HG02763 (cell line): ENCODE data around the gene RNF166.
A peak's percentile ranks its signal among the peaks of the same experiment; 100 is the strongest.

Experiments used
- ATAC-seq: cut with Tn5 transposase; IDR thresholded peaks from one replicate; pipeline ENCODE4 v1.9.1; 2021; ENCODE audit warnings: mild to moderate bottlenecking, moderate library complexity; ENCODE audit not compliant: unreplicated experiment

RNF166 gene

GRCh38 chr16:88711750-88712340 is 5.6 kb upstream of the RNF166 start:
- no peak for ATAC-seq

DNA sequence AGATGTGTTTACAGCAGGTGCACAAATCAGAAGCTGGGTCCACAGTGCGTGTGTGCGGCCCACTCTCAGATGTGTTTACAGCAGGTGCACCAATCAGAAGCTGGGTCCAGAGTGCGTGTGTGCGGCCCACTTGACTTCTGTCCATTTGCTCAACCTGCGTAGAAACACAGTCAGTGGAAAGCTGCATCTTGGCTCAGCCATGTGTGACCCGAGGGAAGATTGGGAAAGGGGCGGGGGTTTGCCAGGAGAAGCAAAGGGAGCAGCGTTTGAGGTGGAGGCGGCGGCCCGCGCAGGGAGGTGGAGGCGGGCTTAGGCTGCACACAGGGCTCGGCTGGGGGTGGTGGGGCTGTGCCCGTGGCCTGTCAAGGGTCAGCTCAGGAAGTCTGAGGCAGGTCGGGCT is 4.3 kb upstream of the RNF166 start:
- no peak for ATAC-seq

DNA sequence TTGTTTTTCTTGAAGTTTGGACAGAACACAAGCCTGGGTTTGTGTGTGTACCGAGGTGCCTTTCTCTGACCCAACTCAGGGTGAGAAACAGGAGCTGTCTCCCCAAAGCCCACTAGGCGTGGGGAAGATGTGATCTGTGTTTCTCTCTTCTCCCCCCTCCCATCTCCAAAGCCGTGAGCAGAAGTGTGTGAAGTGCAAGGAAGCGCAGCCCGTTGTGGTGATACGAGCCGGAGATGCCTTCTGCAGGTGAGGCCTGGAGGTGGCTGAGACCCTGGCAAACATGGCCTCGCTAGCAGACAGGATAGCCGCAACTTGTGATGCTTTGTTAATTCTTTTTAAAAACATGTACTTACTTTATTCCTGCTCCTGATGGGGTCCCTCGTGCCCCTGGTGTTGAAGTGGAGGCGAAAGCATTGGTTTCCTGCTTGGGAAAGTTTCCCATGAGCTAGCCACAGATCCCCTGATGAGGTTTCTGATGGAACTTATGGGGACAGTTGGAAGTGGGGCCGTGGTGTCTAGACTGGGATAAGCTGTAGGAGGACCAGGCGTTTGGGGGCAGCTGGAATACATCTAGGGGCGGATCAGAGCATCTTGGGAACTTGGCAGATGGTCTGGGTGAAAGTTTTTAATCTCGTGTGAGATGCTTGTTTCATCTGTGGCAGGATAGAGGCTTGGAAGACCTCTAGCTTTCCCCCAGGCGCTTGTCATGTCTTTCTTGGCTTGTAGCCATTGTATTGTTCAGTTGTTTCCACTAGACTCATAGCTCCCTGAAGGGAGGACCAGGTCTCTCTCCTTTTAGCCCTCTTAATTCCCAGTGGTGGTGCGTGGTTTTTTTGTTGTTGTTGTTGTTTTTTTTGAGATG is 988 bp upstream of the RNF166 start:
- no peak for ATAC-seq

- peak; percentile 7 for ATAC-seq
Observed at GRCh38 chr16:88705801-88706228, 393 bp downstream of the RNF166 start.

DNA sequence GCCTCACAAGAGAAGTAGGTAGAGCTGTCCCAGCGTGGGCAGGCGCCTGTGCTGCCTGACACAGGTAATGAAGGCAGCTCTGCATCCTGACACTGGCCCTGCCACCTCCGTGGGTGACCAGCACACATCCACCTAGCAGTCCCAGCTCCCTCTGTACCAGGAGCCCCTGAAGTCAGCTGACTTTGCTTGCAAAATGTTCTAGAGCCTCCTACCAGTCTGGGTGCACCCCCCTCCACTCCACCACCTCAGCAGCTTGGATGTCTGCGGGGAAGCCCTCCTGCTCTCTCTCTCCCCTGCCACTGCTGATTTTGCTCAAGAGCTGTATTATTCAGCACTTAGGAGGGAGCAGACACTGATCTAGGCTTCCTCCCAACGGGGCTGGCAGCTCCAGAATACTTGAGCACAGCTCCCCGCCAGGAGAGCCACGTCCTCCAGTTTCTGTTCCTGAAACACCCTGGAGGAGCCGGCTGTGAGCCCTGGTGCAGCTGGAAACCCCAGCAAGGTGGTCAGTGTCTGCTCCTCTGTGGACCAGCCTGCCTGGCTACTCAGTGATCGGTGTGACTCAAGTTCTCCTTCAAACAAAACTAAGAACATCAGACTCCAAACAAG is 1.0 kb downstream of the RNF166 start:
- ATAC-seq = no peak

DNA sequence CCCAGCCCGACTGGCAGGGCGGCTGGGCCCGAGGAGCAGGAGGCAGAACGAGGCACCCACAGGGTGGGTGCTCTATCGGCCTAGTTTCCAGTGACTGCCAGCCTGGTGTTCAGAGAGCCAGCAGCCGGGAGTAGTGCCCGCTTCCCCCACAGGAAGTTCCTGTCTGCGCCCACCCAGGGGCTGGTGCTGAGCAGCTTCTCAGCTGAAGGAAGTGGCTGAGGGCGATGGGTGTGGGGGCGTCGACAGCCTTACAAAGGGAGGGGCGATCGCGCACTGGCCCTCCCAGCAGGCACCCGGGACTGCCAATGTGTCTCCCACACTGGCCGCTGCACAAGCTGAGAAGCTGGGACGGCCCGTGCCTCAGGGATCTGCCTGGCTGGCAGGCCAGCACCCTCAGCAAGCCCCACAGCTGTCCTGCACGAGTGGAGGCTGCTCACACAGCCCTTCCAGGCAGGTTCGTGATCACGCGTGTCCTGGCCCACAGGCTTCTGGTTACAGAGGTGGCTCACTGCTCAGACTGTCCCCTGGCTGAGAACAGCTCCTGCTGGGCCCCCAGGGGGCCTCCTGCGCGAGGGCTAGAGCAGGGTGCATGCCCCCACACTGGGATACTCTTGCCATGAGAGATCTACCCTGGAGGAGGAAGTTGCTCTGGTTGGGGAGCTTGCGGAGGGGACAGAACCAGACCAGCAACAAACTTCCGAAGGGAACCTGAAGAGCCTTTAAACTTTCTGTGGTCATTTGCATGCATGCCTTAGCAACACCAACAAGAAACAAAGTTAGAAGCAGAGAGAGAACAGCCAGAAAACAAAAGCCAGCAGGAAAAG is 2.5 kb downstream of the RNF166 start:
- no peak for ATAC-seq

DNA sequence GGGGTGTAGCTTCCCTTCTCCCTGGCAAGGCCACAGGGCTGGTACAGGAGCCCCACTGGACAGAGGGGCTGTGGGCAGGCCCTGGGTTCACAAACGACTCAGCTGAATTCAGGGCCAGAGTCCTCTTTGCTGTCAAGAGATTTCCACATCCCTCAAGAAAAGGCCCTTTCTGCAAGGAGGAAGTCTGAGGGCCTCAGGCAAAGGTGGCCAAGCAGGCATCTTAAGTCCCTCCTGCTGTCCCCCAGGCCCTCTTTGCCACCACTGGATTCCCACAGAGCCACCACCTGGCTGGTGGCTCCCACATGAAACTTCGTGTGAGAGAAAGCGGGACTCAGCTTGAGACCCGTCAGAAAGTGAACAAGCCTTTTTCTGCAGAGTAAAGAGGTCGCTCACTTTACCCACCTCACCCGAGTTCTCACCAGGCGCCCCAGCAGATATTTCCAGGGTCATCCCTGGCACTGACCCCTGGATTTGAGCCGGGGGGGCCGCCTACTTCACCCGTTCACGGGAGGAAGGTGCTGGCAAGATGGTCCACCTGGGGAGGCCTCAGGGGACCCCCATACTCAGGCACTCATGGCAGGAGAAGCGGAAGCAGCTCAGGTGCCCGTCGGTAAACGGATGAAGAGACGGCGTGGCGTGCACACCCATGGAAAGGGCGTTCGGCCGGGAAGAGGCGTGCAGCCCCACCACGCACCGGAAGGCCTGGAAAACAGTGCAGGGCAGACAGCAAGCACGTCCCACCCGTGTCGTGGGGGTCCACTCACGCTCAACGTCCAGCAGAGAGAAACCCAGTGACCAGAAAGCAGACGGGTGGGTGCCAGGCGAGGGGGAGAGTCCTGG is 3.6 kb downstream of the RNF166 start:
- no peak for ATAC-seq

GRCh38 chr16:88701581-88702370 is 4.4 kb downstream of the RNF166 start:
- ATAC-seq = no peak

DNA sequence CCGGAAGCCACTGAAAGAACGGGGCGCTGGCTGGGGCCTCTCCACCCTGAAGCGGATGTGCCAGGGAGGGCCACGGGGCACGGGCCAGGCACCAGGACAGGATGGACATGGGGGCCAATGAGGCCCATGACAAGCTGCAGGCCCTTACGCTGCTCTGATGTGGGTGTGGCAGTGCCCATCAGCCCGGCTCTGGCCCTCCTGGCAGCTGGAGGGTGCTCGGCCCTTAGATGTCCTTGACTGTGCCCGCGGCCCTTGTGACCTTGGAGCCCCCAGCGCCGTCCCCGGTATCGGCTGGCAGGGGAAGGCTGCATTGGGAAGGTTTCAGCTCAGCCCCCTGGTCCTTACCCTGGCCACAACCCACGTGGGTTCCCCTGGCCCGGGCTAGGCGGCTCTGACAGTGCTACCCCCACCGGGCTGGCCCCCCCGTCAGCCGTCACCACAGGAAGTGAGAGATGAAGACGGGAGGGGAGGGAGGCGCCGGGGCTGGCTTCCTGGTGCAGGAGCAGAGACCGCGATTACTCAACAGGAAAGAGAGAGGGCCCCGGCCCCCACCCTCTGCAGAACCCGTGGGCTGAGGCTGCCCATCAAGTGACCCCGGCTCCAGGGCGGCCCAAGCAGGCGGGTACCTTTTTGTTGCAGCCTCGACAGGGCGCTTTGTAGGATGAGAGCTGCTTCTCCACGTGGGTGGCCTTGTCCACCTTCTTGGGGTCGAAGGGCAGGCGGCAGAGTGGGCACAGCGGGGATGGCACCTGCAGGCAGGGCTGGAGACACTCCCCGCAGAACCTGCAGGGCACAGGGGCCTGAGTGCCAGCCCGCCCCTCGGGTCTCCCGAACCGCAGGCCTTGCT is 5.3 kb downstream of the RNF166 start:
- peak; percentile 67 for ATAC-seq

- ATAC-seq = no peak
Observed at GRCh38 chr16:88700322-88700635, 5.9 kb downstream of the RNF166 start.

DNA sequence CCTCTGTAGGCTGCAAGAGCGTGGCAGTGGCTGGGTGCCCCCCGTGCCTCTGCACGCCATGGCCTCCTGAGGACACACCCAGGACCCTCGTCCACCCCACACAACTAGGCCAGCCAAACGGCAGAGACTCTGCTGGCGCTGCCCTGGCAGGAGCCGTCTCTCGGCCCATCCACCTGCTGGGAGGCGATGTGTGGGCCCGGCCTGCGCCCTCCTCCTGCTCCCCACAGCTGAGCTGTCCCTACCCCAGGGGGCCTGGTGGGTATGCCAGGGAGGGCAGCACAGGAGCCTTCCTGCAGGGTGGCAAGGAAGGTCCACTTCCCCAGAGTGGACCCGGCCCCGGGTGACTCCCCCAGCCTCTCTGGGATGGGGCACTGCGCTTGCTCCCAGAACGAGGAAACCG is 7.0 kb downstream of the RNF166 start:
- ATAC-seq = no peak

DNA sequence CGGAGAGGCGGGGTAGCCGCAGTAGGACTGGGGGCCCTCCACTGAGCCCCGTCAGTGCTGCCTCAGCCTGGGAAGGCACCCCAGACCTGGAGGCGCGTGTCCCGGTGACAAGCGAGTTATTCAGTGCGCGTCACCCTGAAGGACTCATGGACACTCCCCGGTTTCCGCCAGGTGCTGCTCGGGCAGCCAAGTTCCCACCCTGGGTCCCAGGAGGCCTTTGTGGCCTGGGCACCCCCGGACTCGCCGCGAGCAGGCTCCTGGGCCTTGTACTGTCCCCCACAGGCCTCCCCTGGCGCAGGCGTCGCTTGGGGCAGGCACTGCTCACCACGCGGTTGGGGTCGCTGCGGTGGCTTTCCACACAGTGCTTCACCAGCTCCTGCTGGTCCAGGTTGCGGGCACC is 7.6 kb downstream of the RNF166 start:
- ATAC-seq = no peak

DNA sequence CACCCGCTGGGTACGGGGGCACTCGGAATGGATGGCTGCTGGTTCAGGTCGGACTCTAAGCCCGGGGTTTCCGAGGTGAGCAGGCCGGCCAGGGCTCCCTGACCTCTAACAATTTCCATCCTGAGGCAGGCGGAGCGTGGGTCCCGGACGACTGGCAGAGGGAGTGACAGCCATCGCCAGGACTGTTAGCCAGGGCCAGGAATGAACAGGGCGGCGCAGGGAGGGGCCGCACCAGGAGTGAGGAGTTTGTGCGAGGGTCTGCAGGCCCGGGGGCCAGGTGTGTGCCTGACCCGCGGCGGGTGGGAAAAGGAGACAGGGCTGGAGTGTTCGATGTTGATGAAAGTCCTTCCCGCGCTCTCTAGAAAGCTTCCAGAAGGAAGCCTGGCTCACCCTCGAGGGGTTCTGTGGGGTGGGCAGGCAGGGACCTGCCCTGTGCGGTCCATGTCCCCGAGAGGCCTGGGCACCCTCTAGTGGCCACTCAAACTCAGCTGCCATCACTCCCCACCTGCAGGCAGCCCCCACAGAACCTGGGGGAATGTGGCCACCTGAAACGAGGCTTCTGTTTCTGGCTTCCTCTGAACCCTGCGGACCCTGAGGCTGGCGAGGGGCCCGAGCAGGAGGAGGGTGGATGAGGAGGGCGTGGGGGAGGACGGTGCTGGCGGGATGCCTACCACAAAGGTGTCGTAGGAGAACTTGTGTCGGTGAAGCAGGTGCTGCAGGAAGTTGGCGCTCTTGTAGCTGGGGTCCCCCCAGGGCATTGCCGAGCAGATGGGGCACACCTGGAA is 8.2 kb downstream of the RNF166 start:
- ATAC-seq = no peak

DNA sequence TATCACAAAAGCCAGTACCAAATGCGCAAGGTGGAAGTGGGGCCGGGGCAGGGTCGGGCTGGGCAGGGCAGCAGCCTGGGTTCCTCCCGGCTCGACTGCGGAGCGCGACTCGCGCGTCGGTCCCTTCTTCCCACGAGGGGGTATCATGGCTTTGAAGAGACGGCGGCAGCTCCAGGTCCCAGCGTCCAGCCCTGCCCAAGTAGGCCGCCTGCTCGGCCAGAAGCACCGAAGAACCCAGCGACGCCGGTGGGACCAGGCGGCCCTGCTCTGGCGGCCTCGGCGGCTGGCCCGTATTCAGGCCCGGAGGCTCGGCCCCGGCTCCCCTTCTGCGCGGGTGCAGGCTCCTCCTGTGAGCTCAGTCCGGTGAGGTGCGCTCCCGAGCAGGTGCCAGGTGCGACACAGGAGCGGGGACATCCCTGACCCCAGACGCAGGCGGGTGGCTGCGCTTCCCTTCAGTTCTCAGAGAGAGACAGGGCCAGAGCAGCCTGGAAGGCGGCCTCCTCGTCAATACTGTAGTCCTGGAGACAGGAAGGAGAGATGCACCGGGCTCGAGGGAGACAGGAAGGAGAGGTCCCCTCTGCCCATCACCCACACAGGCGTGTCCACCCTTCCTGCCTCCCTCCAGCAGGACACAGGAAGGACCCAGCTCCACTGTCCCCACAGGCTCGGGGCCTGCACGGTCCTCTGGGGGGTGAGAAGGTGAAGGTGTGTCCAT is 8.9 kb downstream of the RNF166 start:
- ATAC-seq = no peak

DNA sequence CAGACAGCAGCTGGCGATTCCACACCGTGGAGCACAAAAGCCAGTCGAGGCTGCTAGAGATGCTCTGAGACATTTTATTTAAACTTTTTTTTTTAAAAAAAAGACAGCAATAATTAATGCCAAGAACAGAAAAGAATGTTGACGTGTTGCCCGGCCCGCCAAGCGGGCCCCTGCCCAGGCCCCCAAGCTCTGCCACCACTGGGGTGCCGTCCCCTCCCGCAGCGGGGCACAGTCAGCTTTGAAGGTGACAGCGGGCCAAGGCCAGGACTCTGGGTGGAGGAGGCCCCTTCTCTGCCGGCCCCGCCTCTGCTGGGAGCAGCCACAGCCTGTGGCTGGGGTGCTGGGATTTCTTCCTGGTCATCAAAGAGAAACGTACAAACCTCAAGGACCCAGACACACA is 9.8 kb downstream of the RNF166 start:
- no peak for ATAC-seq

DNA sequence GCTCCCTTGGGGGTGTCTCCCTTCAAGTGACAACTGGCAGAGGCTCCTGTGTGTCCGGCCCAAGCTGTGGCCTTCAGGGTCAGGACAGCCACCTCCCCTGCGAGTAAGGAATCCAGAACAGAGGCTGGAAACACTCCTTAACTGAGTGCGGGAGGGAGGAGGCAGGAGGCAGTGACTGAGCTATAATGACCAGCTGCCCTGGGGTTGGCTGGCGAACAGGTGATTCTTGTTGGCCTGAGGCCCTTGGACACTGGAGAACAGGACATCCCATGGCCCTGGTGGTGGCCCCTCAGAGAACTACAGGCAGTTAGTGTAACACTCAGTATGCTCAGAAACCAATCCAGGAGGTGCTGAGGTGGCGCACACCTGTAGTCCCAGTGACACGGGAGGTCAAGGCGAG is 10.5 kb downstream of the RNF166 start:
- ATAC-seq = no peak

DNA sequence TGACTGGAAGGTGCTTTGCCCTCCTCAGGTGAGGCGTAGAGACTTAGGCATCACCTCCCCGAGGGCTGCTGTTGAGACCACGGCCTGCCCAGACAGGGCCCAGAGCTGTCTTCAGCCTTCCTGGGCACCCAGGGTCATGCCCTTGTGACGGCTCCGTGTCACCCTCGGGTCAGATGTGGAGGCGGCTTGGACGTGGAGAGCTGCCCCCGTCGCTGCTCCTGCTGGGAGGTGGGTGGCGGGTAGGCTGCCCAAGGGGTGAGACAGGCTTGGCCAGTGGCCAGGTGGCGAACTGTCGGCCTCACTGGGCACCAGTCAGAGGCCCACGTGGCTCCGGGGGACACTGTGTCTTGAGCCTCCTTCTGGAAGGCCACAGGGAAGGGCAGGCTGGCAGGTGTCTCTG is 11.0 kb downstream of the RNF166 start:
- ATAC-seq = no peak
